ENCODE measurements around the gene LRRC27.

- TF ChIP-seq, protein P1, sequence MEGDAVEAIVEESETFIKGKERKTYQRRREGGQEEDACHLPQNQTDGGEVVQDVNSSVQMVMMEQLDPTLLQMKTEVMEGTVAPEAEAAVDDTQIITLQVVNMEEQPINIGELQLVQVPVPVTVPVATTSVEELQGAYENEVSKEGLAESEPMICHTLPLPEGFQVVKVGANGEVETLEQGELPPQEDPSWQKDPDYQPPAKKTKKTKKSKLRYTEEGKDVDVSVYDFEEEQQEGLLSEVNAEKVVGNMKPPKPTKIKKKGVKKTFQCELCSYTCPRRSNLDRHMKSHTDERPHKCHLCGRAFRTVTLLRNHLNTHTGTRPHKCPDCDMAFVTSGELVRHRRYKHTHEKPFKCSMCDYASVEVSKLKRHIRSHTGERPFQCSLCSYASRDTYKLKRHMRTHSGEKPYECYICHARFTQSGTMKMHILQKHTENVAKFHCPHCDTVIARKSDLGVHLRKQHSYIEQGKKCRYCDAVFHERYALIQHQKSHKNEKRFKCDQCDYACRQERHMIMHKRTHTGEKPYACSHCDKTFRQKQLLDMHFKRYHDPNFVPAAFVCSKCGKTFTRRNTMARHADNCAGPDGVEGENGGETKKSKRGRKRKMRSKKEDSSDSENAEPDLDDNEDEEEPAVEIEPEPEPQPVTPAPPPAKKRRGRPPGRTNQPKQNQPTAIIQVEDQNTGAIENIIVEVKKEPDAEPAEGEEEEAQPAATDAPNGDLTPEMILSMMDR (IDR thresholded peaks at IDR 0.05): no peak
- no peak for TF ChIP-seq EP300 (IDR thresholded peaks at IDR 0.05; ENCODE audit: low read depth)
- no peak for TF ChIP-seq POLR2AphosphoS5 (IDR thresholded peaks at IDR 0.05)
Measured at GRCh38 chr10:132388891-132389432, 57.0 kb downstream of the LRRC27 start.

Measured in transverse colon (tissue), 4 donors.